Measurements from ENCODE around the gene TRAF3IP1.

Gene TRAF3IP1

DNA sequence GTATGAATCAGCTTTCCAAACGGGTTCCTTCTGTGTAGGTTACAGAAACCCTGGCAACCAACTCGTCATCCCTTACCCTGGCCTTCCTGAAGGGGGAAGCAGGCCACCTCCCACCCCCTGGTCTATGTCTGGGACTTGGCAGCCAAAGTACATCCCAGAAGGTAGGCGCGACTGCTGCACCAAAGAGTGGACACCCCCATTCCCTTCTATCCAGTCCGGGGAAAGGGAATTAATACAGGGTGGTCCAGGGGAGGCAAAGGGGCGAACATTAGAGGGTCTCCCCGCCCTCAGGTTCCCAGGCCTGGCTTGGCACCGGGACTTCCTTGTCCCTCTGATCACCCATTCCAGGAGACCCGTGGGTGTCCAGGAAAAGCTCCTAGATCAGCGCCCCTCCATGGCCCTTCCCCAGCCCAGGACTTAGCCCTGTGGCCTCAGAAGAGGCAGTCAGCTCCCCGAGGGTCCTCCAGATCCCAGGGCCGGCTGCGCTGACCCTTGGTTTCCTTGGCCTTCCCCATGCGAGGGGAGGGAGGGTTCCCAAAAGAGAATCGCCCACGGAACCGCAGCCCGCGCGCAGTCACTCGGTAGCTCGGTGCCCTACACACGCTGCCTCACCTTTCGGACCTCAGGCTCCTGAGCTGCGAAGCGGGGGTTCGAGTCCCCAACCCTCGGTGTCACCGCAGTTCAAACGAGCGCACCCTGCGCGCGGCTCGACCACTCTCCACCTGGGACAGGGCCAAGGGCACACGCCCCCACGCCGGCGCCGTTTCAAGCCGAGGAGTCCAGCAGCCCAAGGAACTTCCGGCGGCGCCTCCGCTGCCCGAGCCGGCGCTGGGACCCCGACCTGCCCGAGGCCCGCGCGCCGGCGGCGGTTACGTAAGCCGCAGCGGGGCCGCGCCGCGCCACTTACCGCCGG lies 32.3 kb upstream of the TRAF3IP1 start, which contains the start of gene PER2:
Gene PER2, minus strand, starts transcription at position 874 of the 913 bp plus-strand sequence. CDS start 10,674 bp downstream, outside the sequence.
- peak within 1 kb of the TSS; percentile 91 for H3K27ac ChIP-seq
- DNase-seq (ENCODE audit: low read depth, low spot score) = peak; percentile 82

DNA sequence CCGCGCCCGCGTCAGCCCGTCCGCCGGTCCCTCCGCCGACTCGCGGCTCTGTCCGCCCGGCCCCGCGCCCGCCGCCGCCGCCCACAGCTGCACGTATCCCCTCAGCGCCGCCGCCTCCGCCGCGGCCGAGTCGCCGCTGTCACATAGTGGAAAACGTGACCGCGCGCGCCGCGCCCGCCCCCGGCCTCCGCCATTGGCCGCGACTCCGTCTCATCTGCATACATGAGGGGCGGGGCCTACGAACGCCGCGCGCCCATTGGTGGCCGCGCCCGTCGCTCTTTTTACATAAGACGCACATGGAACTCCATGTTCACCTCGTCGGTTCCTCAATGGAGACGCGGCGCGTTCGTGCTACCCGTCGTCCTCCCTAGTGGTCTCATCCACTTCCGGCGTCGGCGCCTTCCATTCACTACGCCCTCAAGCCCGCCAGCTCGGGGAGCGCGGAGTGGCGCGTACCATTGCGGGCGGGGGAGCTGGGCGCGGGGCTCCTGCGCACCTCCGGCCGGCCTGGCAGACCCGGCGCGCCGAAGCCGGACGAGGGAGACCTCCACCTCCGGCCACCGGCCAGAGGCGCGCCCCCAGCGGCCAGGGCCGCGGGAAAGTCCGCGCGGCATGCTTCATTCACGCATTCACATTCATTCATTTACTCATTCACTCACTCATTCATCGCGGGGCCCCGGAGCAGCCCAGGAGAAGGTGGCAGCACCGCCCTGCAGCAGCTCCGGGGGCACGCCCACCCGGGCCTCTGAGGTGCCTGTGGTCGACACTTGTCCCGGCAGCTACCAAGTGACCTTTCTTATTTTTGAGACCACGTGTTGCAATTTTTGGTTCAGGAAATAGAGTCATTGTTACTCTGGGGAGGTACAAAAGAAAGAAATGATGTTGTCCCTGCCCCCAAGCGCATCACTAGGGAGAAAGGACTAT lies 31.4 kb upstream of the TRAF3IP1 start:
- H3K27ac ChIP-seq = peak overlapping the region; percentile 91
- DNase-seq (ENCODE audit: low read depth, low spot score) = peak; percentile 88

DNA sequence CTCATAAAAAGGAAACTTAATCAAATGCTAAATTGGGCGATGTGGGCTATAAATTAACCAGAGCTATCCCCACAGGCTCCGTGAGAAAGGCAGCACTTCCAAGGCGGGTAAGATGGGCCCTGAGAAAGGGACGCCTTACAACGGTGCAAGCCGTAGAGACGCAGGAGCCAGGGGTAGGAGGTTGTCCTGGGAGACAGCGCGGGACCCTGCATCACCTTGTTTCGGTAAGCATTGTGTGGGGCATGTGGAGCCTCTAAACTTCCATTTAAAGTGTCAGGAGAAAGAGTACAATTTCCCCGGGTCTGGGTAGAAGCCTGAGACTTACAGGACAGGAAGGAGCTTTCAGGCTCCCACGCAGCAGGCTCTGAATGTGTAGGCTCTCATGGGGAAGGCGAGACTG lies 30.7 kb upstream of the TRAF3IP1 start:
- DNase-seq (ENCODE audit: low read depth, low spot score) = no peak
- H3K27ac ChIP-seq = peak overlapping the region; percentile 91

DNA sequence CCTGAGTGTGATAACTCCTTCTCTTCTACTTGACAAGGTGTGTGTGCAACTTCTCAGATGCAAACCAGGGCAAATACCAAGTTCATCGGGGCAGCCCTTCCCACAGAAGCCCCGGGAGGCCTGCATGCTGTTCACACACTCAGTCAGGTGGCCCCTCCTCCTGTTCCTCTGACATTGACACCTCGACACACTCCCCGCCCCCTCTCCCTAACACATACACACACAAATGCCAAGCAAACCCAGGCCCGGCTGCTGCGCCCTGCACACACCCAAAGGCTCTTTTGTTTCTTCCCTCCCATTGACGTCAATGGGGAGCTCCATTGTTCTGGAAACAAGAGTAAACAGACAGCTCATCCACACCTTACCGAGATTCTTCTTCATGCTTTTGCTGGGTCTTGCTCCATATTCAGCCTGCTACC lies 30.2 kb upstream of the TRAF3IP1 start:
- H3K27ac ChIP-seq = peak overlapping the region; percentile 91
- peak; percentile 99 for DNase-seq (ENCODE audit: low read depth, low spot score)

DNA sequence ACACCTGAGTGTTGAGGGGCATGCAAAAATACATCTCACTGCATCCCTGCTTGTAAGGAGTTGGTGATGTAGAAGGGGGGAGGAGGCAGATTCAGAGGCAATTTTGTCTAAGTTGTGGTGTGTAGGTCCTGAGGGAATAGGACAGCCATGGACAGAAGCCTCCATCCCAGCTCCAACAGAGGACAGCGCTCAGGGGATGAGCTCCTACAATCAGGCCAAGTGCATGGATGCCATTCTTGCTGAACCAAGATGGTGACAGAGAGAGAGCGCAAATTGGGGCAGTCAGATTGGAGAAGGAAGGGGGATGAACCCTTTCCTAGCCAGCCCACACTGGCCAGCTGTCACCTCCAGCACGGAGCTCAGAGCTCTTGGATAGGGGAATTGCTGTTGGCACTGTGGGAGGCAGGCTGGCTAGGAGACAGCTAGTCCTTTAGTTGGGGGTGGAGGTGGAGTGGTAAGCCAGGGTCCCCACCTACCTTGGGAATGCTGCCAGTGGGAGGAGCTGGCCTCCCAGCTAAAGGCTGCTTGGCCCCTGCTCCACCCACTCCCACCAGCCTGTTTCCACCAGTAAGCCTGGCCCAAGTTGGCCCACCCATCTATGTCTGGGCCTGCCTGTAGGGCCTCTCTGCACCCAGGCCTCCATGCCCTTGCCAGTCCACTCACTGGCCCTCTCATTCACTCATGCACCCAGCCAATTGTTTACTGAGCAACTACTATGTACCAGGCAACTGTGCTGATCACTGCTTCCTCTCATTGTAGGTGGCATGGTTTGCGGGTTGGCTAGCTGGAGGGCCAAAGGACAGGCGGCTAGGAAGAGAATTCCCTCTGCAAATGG lies 29.4 kb upstream of the TRAF3IP1 start:
- DNase-seq (ENCODE audit: low read depth, low spot score) = no peak
- H3K27ac ChIP-seq = peak overlapping the region; percentile 91

DNA sequence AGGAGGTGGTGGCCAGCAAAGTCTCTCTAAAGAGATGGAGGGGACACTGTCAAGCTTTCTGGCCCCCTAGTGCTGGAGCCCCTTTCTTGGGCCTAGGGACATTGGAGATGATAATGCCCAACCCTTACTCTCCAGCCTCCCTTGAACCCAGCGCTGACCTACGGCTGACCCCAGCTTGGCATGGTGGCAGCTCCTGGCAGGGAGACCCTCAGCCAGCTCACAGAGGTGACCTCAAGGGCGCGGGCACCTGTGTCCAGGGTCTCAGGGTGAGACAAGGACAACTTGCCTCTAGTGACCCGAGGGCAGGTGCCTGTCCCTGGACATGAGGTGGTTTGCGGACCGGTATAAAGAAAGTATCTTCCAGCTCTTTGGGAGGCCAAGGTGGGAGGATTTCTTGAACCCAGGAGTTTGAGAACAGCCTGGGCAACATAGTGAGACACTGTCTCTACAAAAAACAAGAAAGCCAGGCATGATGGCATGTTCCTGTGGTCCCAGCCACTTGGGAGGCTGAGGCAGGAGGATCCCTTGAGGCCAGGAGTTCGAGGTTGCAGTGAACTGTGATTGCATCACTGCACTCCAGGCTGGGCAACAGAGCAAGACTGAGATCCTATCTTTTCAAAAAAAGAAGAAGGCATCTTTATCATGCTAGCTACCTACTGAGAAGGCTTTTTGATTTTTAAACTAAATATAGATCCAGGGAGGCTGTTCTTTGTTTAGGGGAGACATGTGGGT lies 28.6 kb upstream of the TRAF3IP1 start:
- no peak overlapping the region for H3K27ac ChIP-seq
- DNase-seq (ENCODE audit: low read depth, low spot score) = no peak

DNA sequence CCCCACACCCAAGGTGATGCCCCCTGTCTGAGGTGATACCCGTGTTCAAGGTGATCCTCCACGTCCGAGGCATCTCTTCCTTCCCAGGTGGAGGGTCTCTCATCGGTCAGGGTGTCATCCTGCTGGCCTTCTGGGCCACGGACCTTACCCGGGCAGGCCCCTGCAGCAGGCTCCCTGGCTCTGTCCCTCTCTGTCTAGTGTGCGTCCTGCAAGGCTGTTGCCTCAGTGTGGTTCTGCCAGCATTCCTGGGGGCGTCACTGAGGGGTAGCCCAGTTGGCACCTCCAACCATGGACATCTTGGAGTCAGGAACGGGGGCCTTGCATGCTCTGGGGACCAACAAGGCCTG lies 26.3 kb upstream of the TRAF3IP1 start:
- DNase-seq (ENCODE audit: low read depth, low spot score) = no peak
- H3K27ac ChIP-seq = no peak overlapping the region

DNA sequence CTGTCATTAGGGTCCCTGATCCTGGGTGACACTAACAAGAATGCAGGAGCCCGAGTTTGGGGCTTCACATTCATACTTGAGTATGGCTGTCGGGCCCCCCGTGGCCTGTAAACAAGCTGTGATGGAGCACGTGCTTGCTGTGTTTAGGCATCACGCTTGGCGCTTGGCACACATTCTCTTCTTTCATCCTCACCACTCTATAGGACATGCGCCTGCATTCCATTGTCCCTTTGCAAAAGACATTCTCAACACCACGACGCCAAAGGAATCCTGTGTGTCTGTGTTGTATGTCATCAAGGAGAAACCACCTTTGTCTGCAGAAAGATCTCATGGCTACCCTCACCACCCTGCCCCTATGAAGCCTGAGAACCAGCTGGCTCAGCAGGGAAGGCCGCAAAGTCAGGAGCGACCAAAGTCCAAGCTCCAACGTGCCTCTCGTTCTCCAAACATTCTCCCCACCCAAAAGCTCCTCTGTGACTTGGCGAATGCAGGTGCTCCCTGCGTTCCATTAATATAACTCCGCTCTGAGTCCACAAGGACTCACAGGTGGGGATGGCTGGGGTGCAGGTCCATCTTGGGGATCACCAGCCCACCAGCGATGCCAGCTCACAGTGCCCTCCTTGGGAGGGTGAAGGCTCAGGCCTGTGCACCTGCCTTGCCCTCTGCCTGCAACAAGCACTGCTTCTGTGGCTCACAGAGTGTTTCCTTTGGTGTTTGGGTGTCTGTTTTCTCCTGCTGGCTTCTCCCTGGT lies 25.8 kb upstream of the TRAF3IP1 start:
- H3K27ac ChIP-seq = no peak overlapping the region
- no peak for DNase-seq (ENCODE audit: low read depth, low spot score)

DNA sequence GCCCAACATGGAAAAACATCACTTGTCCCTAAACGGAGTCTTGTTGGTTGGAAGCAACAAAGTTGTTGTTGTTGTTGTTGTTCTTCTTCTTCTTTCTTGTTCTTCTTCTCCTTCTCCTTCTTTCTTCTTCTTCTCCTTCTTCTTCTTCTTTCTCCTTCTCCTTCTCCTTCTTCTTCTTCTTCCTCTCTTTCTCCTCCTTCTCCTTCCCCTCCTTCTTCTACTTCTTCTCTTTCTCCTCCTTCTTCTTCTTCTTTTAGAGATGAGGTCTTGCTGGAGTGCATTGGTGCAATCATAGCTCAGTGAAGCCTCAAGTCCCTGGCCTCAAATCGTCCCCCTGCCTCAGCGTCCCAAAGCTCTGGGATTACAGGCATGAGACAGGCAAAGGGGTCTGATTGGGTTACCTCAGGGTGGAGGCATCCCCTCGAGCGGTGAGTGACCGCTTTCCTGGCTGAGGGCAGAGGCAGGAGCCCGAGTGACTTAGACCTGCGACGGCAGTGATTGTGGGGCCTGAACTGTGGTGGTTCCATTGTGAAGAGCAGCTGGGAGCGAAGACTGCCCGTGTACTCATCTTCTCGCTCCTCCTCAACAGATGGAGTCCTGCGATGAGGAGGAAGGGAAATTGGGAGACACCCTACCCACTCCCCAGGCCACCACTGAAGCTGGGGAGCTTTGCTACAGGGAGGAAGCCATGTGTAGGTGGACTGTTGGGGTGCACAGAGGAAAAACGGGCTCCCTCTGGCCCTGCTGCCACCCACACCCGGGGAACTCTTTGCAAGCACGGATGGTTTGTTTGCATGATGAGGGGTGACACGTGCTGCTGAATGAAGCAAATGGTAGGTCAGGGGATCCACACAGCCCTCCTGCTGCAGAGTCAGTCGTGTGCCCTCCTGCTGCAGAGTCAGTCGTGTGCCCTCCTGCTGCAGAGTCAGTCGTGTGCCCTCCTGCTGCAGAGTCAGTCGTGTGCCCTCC lies 24.9 kb upstream of the TRAF3IP1 start:
- no peak for DNase-seq (ENCODE audit: low read depth, low spot score)
- H3K27ac ChIP-seq = no peak overlapping the region

DNA sequence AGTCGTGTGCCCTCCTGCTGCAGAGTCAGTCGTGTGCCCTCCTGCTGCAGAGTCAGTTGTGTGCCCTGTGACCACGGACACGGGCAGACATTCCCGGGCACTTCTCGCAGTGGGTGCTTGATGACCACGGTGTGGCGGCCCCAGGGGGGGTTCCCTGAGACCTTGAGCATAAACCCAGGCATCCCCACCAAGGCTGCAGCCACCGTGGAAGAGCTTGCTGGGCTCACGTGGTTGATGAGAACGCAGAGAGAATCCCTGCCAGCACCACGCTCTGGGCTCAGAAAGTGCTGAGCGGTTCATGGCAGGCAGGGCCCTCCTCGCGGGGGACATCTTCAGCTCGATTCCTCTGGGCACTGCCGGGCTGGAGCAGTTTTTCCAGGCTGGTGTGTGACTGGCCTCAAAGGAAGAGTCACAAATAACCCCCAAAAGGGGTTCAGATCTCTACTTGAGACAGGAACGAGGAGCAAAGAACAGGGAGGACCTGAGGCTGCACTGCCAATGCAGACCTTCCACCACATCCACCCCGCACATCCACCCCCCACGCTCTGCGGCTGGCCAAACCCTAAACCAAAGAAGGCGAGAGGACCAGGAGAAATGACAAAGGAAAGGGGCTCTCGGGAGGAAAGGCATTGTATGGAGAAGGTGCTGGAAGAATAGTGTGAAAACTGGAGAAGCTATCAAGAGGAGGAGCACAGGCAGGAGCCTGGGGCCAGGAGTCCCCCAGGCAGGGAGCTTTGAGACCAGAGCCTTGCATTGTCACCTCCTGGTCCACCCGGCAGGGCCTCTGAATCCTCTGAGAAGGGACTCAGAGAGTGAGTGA lies 23.5 kb upstream of the TRAF3IP1 start:
- H3K27ac ChIP-seq = no peak overlapping the region
- DNase-seq (ENCODE audit: low read depth, low spot score) = no peak

DNA sequence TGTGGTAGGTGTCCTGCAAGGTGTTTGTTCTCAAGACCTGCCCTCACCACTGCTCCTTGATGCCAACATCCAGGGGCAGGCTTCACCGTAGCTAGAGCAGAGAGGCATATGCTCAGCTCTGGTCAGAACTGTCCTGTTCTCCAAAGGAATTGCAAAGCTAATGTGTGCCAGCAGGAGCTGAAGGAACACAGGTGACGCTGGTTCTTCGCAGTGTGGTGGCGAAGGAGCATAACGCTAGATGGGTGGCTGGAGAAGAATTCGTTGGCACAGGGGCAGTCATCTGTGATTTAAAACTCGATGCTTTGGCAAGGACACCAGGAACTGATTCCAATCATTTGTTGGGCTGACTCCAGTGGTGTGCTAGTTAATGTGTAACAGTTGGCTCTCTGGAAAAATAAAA lies 20.5 kb upstream of the TRAF3IP1 start:
- H3K27ac ChIP-seq = no peak overlapping the region
- DNase-seq (ENCODE audit: low read depth, low spot score) = no peak

DNA sequence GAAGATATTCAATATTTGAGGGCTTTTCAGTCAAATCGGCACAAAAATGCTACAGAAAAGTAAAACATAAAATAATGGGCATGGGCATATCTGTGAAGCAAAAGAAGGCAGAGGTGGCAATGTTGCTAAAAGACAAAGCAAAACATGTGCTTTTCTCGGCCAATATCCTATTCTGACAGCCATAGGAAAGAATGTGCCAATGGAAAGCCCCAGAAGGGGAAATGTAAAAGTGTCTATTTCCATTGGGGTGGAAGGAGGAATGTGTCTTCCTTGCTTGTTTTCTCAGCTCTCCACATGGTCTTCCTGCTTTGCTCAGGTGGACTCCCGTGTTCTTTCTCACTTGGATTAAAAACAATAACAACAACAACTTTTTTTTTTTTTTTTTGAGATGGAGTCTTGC lies 18.2 kb upstream of the TRAF3IP1 start:
- no peak for DNase-seq (ENCODE audit: low read depth, low spot score)
- no peak overlapping the region for H3K27ac ChIP-seq

DNA sequence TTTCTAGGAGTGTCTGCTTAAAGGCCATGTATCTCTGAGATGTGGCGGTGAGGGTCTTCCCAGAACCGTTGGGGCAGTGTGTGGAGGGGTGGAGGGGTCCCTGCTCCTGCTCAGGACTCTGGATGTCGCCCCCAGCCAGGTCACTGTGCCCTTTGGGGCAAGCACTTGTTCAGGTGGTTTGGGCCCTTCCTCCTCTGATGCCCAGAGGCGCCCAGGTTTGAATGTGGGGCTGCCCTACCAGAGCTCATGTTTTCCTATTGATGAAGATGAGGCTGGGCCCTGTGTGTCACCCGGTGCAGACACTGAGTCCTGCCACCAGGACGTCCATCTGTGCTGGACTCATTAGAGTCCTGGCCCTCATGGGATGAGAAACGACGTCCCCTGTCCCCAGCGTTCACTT lies 17.6 kb upstream of the TRAF3IP1 start:
- H3K27ac ChIP-seq = no peak overlapping the region
- DNase-seq (ENCODE audit: low read depth, low spot score) = no peak

DNA sequence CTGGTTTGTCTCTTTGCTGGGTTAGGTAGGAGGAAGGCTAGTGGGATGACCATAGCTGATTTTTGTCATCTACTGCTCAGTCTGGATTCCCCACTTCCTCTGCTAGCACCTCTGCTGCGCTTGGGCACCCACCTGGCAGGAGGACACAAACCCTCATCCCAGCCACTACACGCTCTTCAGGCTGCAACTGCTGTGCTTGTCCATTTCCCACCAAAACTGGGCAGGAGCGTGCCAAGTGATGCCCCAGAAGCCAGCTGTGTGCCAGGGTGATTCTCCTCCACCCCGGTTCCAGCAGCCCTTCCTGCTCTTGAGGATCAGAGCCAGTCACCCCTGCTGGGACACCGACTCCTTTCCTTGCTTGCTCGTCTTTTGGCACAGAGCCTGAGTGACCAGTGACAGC lies 16.2 kb upstream of the TRAF3IP1 start:
- H3K27ac ChIP-seq = no peak overlapping the region
- DNase-seq (ENCODE audit: low read depth, low spot score) = no peak

DNA sequence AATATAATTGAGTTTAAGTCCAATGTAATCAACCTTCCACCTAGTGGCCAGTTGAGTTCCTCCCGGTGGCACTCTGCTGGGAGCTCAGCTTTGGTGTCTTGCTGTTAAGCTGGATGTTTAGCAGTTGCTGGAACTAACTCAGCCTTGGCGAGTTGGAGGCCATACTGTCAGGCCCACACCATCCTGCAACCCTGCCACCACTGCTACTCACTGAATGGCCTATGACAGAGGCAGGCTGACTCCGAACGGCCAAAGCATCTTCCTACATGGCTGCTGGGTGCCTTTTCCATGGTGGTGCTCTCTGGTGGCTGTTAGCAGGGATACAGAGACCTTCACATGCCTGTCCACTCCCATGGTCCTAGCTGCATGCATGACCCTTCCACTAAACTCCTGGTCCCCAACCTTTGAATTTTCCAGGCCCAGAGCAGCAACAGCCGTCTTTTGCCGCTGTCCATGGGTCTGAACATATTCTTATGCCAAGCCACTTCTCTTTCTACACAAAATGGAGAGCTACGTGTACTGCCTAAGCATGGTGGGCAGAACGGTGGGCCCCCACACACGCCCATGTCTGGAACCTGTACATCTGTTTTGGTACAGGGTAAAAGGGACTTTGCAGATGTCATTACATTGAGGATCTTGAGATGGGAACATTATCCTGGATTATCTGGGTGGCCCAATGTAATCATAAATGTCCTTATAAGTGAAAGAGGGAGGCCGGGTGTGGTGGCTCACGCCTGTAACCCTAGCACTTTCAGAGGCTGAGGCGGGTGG lies 15.0 kb upstream of the TRAF3IP1 start:
- DNase-seq (ENCODE audit: low read depth, low spot score) = no peak
- no peak overlapping the region for H3K27ac ChIP-seq

DNA sequence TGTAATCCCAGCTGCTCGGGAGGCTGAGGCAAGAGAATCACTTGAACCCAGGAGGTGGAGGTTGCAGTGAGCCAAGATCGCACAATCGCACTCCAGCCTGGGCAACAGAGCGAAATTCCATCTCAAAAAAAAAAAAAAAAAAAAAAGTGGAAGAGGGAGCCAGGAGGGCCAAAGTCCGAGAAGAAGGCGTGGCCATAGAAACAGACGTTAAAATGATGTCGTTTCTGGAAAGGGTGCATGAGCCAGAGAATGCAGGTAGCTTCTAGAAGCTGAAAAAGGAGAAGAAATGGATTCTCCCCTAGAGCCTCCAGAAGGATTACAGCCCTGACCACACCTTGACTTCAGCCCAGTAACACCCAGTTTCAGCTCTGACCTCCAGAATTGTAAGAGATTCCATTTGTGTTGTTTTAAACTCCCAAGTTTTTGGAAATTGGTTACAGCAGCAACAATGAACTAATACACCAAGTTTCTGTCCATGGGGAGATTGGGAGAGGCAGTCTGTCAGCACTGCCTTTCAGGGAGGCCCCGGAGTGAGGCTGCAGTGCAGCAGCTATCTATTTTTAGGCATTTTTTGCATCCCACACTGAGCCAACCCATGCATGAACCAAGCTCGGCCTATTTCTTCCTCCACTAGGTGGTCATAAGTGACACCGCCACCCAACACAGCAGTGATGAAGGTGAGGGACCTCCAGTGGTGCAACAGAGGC lies 14.2 kb upstream of the TRAF3IP1 start:
- H3K27ac ChIP-seq = no peak overlapping the region

More for the DNA sequence above, 14.2 kb upstream of the TRAF3IP1 start:
- DNase-seq (ENCODE audit: low read depth, low spot score) = no peak
